Measurements from ENCODE around the gene WDFY2. TPM values are rescaled to one million over a fixed set of nuclear protein-coding genes. Genes with fewer than 3 reads are reported as not detected.

Gene WDFY2
- total and polyA plus RNA-seq, 2 of the 8 experiments (the other 6 are each of a cell fraction or from before 2014, with no cell fraction given) = 13.9 to 29.0 TPM

GRCh38 chr13:51559946-51560735 is 24.1 kb upstream of the WDFY2 start (continued):
- TF ChIP-seq RBBP5 (IDR thresholded peaks at IDR 0.05; ENCODE audit: borderline replicate concordance, low read depth, low read length) (no peak), SRF (IDR thresholded peaks at IDR 0.05; ENCODE audit: low read depth, low read length) (no peak), CEBPB (IDR thresholded peaks at IDR 0.05; ENCODE audit: low read depth, low read length) (no peak), BRCA1 (IDR thresholded peaks at IDR 0.05; ENCODE audit: low read depth, low read length) (no peak)

Measured in H1 (cell line).